Measurements from ENCODE around the gene ITPR1.

DNA sequence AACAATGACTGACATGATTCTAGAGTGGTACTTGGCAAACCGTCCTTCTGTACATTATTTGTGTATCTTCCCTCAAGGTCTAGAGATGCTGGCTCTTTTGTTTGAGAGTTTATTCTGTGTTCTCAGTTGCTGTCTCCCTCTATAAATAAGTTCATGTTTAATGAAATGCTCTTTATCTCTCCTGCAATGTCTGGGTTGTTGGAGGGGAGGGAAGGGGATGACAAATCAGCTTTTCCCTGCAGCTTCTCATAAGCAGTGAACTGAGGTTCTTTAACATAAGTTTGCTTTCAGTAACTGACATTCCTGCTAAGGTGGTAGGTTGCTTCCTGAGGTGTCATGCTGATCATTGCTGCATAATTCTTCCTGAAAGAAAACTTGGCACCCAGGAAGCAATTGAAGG lies 21.8 kb downstream of the ITPR1 start:
- TF ChIP-seq, protein P1, sequence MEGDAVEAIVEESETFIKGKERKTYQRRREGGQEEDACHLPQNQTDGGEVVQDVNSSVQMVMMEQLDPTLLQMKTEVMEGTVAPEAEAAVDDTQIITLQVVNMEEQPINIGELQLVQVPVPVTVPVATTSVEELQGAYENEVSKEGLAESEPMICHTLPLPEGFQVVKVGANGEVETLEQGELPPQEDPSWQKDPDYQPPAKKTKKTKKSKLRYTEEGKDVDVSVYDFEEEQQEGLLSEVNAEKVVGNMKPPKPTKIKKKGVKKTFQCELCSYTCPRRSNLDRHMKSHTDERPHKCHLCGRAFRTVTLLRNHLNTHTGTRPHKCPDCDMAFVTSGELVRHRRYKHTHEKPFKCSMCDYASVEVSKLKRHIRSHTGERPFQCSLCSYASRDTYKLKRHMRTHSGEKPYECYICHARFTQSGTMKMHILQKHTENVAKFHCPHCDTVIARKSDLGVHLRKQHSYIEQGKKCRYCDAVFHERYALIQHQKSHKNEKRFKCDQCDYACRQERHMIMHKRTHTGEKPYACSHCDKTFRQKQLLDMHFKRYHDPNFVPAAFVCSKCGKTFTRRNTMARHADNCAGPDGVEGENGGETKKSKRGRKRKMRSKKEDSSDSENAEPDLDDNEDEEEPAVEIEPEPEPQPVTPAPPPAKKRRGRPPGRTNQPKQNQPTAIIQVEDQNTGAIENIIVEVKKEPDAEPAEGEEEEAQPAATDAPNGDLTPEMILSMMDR (IDR thresholded peaks at IDR 0.05) = no peak
- TF ChIP-seq SIN3A (IDR thresholded peaks at IDR 0.05; ENCODE audit: borderline replicate concordance, insufficient read depth, low read depth, low read length) (no peak), POLR2AphosphoS5 (IDR thresholded peaks at IDR 0.05; ENCODE audit: low read depth, low read length) (no peak)

All from Panc1 (cell line).